Measurements from ENCODE around the gene MSI2.

MSI2 gene

GRCh38 chr17:57271821-57272220, 15.5 kb downstream of the MSI2 start:
- DNase-seq, result no peak

- DNase-seq, result no peak
These were observed 17.2 kb downstream of the MSI2 start for GRCh38 chr17:57273490-57273889.

GRCh38 chr17:57274162-57274561, 17.8 kb downstream of the MSI2 start:
- DNase-seq, result no peak

- DNase-seq, result no peak
These were observed 18.9 kb downstream of the MSI2 start for GRCh38 chr17:57275071-57275764.

- no peak for DNase-seq
These were observed 20.3 kb downstream of the MSI2 start for GRCh38 chr17:57276621-57277020.

GRCh38 chr17:57277923-57278604, 21.7 kb downstream of the MSI2 start:
- DNase-seq, result no peak

GRCh38 chr17:57278740-57279387, 22.5 kb downstream of the MSI2 start:
- no peak for DNase-seq

GRCh38 chr17:57279432-57279831, 23.1 kb downstream of the MSI2 start:
- no peak for DNase-seq

GRCh38 chr17:57281887-57282286, 25.6 kb downstream of the MSI2 start:
- no peak for DNase-seq

GRCh38 chr17:57282296-57282695, 26.0 kb downstream of the MSI2 start:
- no peak for DNase-seq

GRCh38 chr17:57283203-57283971, 27.1 kb downstream of the MSI2 start:
- no peak for DNase-seq

- no peak for DNase-seq
These were observed 28.3 kb downstream of the MSI2 start for GRCh38 chr17:57284583-57284982.

GRCh38 chr17:57284984-57285646, 28.8 kb downstream of the MSI2 start:
- DNase-seq, result no peak

GRCh38 chr17:57285701-57286100, 29.4 kb downstream of the MSI2 start:
- DNase-seq, result no peak

GRCh38 chr17:57286399-57287105, 30.2 kb downstream of the MSI2 start:
- DNase-seq, result no peak

- DNase-seq, result no peak
These were observed 31.9 kb downstream of the MSI2 start for GRCh38 chr17:57288040-57288772.

- no peak for DNase-seq
These were observed 32.4 kb downstream of the MSI2 start for GRCh38 chr17:57288773-57289121.

- DNase-seq, result no peak
These were observed 32.8 kb downstream of the MSI2 start for GRCh38 chr17:57289130-57289529.

GRCh38 chr17:57289613-57290012, 33.3 kb downstream of the MSI2 start:
- DNase-seq, result no peak

GRCh38 chr17:57290981-57291380, 34.7 kb downstream of the MSI2 start:
- DNase-seq, result no peak

- DNase-seq, result no peak
These were observed 35.8 kb downstream of the MSI2 start for GRCh38 chr17:57292091-57292490.
